HCT116 (cell line): ENCODE data around the gene PLA2G5. TPM values are rescaled to one million over a fixed set of nuclear protein-coding genes. Genes with fewer than 3 reads are reported as not detected.

ENCODE experiments used
- ATAC-seq: fragments of 200-7000 bp; cut with Tn5 transposase; 2 replicates; pipeline ENCODE4 v1.9.1; 2020; ENCODE audit warnings: mild to moderate bottlenecking, moderate library complexity
- BruUV-seq: library from RNA; stranded (reverse); fragments of 400-500 nt; replicated peaks from 2 replicates; lab custom pipeline; 2021; lab: Mats Ljungman, UMichigan
- CTCF ChIA-PET: fragments of 300-600 bp; sonication (Branson Sonifier 250); formaldehyde crosslinking; loops from one replicate; lab custom pipeline; 2021; ENCODE audit warnings: antibody characterized with exemption; lab: Charles Lee
- POLR2A ChIA-PET: fragments of 300-600, 350-600 bp; sonication (Branson Sonifier 250); formaldehyde crosslinking; loops from one replicate; lab custom pipeline; 2021; ENCODE audit warnings: antibody characterized with exemption; lab: Charles Lee
- RAD21 ChIA-PET, 2 experiments: fragments of 300-600 bp; sonication (Branson Sonifier 250); formaldehyde crosslinking; loops; one replicate each; lab custom pipeline; 2023; ENCODE audit warnings: low total read pairs in 2 of 2; ENCODE audit not compliant: uncharacterized antibody in 2 of 2, unreplicated experiment in 2 of 2, low non-redundant PET in 1 of 2; lab: Charles Lee
- DNase-seq: peaks from one replicate; pipeline ENCODE4 v3.0.0-alpha.2; 2010; ENCODE audit warnings: low read depth, low spot score
- H2AFZ ChIP-seq: fragments of 200-600 bp; shearing (Covaris generic), sonication (generic); 2 replicates; pipeline ENCODE4 v1.6.1; 2017; ENCODE audit warnings: low read depth, mixed run types, mixed read lengths, antibody characterized with exemption, low read length; ENCODE audit not compliant: poor library complexity, severe bottlenecking
- H3K27ac ChIP-seq: 2 replicates; pipeline ENCODE4 v1.5.1; 2012; ENCODE audit warnings: low read depth, low read length
- H3K27me3 ChIP-seq: fragments of 200-600 bp; sonication (generic); 2 replicates; pipeline ENCODE4 v1.6.1; 2016; ENCODE audit warnings: mixed run types, low read length, mixed read lengths; ENCODE audit not compliant: insufficient read depth
- H3K36me3 ChIP-seq, 2 experiments: fragments of 200-500 bp in 1 of 2; fragments of 200-600 bp in 1 of 2; sonication (Bioruptor generic) in 1 of 2; sonication (generic) in 1 of 2; 2 replicates each; pipeline versions ENCODE4 v1.5.1 to v1.6.1; 2014 to 2016; ENCODE audit warnings: low read length in 2 of 2, inconsistent platforms in 1 of 2, mixed read lengths in 1 of 2, mixed run types in 1 of 2; ENCODE audit not compliant: insufficient read depth in 2 of 2, control insufficient read depth in 1 of 2
- H3K4me1 ChIP-seq, 2 experiments: fragments of 200-600 bp in 1 of 2; sonication (generic) in 1 of 2; 2 replicates each; pipeline versions ENCODE4 v1.5.1 to v1.6.1; 2012 to 2017; ENCODE audit warnings: low read length in 2 of 2, inconsistent platforms in 1 of 2, mild to moderate bottlenecking in 1 of 2, mixed read lengths in 1 of 2, mixed run types in 1 of 2, moderate library complexity in 1 of 2; ENCODE audit not compliant: insufficient read depth in 2 of 2, control insufficient read depth in 1 of 2
- H3K4me2 ChIP-seq: fragments of 200-600 bp; sonication (generic); 2 replicates; pipeline ENCODE4 v1.6.1; 2017; ENCODE audit warnings: mixed run types, low read length, mixed read lengths
- H3K4me3 ChIP-seq, 2 experiments: fragments of 200-600 bp in 1 of 2; sonication (generic) in 1 of 2; replicated peaks in 1 of 2; 2 replicates each; pipeline ENCODE4 v1.5.1; 2011 to 2016; ENCODE audit warnings: low read length in 2 of 2, control low read depth in 1 of 2, low read depth in 1 of 2, mild to moderate bottlenecking in 1 of 2, mixed read lengths in 1 of 2, mixed run types in 1 of 2
- H3K79me2 ChIP-seq: fragments of 200-600 bp; sonication (generic); 2 replicates; pipeline ENCODE4 v1.6.1; 2017; ENCODE audit warnings: mild to moderate bottlenecking, mixed run types, low read length, moderate library complexity, mixed read lengths; ENCODE audit not compliant: insufficient read depth
- H3K9ac ChIP-seq: fragments of 200-600 bp; sonication (generic); 2 replicates; pipeline ENCODE4 v1.6.1; 2016; ENCODE audit warnings: low read length, mixed read lengths
- H3K9me2 ChIP-seq: fragments of 200-600 bp; sonication (generic), shearing (Covaris generic); 2 replicates; pipeline ENCODE4 v1.6.1; 2017; ENCODE audit warnings: mixed run types, mild to moderate bottlenecking, moderate library complexity; ENCODE audit not compliant: insufficient read depth
- H3K9me3 ChIP-seq, 2 experiments: fragments of 200-500 bp in 1 of 2; fragments of 200-600 bp in 1 of 2; sonication (Bioruptor generic) in 1 of 2; sonication (generic) in 1 of 2; 2 replicates each; pipeline ENCODE4 v1.6.1; 2014 to 2017; ENCODE audit warnings: low read length in 2 of 2, mixed read lengths in 2 of 2, inconsistent platforms in 1 of 2, low read depth in 1 of 2, mild to moderate bottlenecking in 1 of 2, mixed run types in 1 of 2, moderate library complexity in 1 of 2; ENCODE audit not compliant: control insufficient read depth in 1 of 2, insufficient read depth in 1 of 2
- H4K20me1 ChIP-seq: fragments of 200-600 bp; sonication (generic), shearing (Covaris generic); 2 replicates; pipeline ENCODE4 v1.6.1; 2017; ENCODE audit warnings: mixed run types, mild to moderate bottlenecking, moderate library complexity; ENCODE audit not compliant: insufficient read depth
- CBX3 ChIP-seq: IDR thresholded peaks from 2 replicates; pipeline ENCODE4 v1.6.1; 2012; ENCODE audit warnings: low read depth
- CEBPB ChIP-seq: IDR thresholded peaks from 2 replicates; pipeline ENCODE4 v1.6.1; 2012; ENCODE audit warnings: low read depth
- EGR1 ChIP-seq: IDR thresholded peaks from 2 replicates; pipeline ENCODE4 v1.6.1; 2012; ENCODE audit warnings: low read depth
- ELF1 ChIP-seq: IDR thresholded peaks from 2 replicates; pipeline ENCODE4 v1.6.1; 2012; ENCODE audit warnings: low read depth, borderline replicate concordance
- EZH2 ChIP-seq: fragments of 200-600 bp; sonication (generic); IDR thresholded peaks from 2 replicates; pipeline ENCODE4 v1.6.1; 2017; ENCODE audit warnings: antibody characterized with exemption, mixed run types
- EZH2phosphoT487 ChIP-seq: fragments of 200-600 bp; IDR thresholded peaks from 2 replicates; pipeline ENCODE4 v1.6.1; 2018; ENCODE audit warnings: antibody characterized with exemption, borderline replicate concordance
- FOSL1 ChIP-seq: IDR thresholded peaks from 2 replicates; pipeline ENCODE4 v1.6.1; 2012; ENCODE audit warnings: low read depth
- JUND ChIP-seq: IDR thresholded peaks from 2 replicates; pipeline ENCODE4 v1.6.1; 2012
- MAX ChIP-seq: IDR thresholded peaks from 2 replicates; pipeline ENCODE4 v1.6.1; 2012
- POLR2A ChIP-seq: IDR thresholded peaks from 2 replicates; pipeline ENCODE4 v1.7.0; 2011; ENCODE audit warnings: borderline replicate concordance; ENCODE audit not compliant: insufficient read depth, insufficient read length; ENCODE audit errors: extremely low read depth
- POLR2AphosphoS5 ChIP-seq: IDR thresholded peaks from 2 replicates; pipeline ENCODE4 v1.6.1; 2011; ENCODE audit warnings: mild to moderate bottlenecking, low read depth, low read length, moderate library complexity
- REST ChIP-seq: IDR thresholded peaks from 2 replicates; pipeline ENCODE4 v1.6.1; 2012; ENCODE audit warnings: low read depth
- SIN3A ChIP-seq: IDR thresholded peaks from 2 replicates; pipeline ENCODE4 v1.6.1; 2012; ENCODE audit warnings: low read depth
- SRF ChIP-seq: IDR thresholded peaks from 2 replicates; pipeline ENCODE4 v1.6.1; 2012; ENCODE audit warnings: low read depth
- ZBTB33 ChIP-seq: IDR thresholded peaks from 2 replicates; pipeline ENCODE4 v1.6.1; 2011; ENCODE audit warnings: mild to moderate bottlenecking, low read length, moderate library complexity; ENCODE audit not compliant: insufficient replicate concordance; ENCODE audit errors: extremely low read depth
- ZFX ChIP-seq: fragments of 450-650 bp; IDR thresholded peaks from 2 replicates; pipeline ENCODE4 v1.6.1; 2017
- ZNF274 ChIP-seq: fragments of 200-500 bp; sonication (Bioruptor generic); IDR thresholded peaks from 2 replicates; pipeline ENCODE4 v1.6.1; 2014; ENCODE audit warnings: mild to moderate bottlenecking, low read depth, low read length, inconsistent platforms
- intact Hi-C: fragments of 100-400 bp; cut with micrococcal nuclease; formaldehyde crosslinking; loops from 2 replicates; pipeline ENCODE4 v1.10.0; 2022
- total RNA-seq: library from RNA; stranded (reverse); gene quantifications from one replicate; pipeline ENCODE4 v1.2.1, GENCODE V29; 2021; ENCODE audit not compliant: unreplicated experiment

The PLA2G5 gene
- total RNA-seq, 1 experiment from 2014 or later: not detected

- ChIA-PET RAD21 (interaction anchor here in 1 of 2 experiments (0.6 kb wide), 1 partner anchor 60 kb away, joined by 3 read pairs; no protein-coding TSS in a partner anchor), CTCF (no interaction called here), POLR2A (no interaction called here)
- ATAC-seq: no peak
- no TSS peak for BruUV-seq
- H3K27ac ChIP-seq: no peak overlapping the region
- H4K20me1 ChIP-seq: no peaks in the 10 kb centered on the region
- no peak overlapping the region for H3K9ac ChIP-seq
- H3K36me3 ChIP-seq: no peaks in the 10 kb centered on the region
- DNase-seq: no peak
- intact Hi-C loops: no loop called here
- TF ChIP-seq REST (no peak), CEBPB (no peak), JUND (no peak), MAX (no peak), SRF (no peak)
- no peak overlapping the region for H2AFZ ChIP-seq
- peaks cover 3 to 5% of the 10 kb centered on the region in 2 experiments; a peak in 2 of 4 replicates for H3K9me3 ChIP-seq
- H3K4me2 ChIP-seq: no peak overlapping the region
- H3K79me2 ChIP-seq: no peaks in the 10 kb centered on the region
- H3K27me3 ChIP-seq: no peaks in the 10 kb centered on the region
- H3K9me2 ChIP-seq: no peaks in the 10 kb centered on the region
- no peaks in the 10 kb centered on the region for H3K4me1 ChIP-seq
- H3K4me3 ChIP-seq: no peak overlapping the region
These were observed 22.9 kb upstream of the PLA2G5 start for GRCh38 chr1:20047096-20047495.

- H3K36me3 ChIP-seq: no peaks in the 10 kb centered on the region
- no peak overlapping the region for H2AFZ ChIP-seq
- no peak for DNase-seq
- H3K79me2 ChIP-seq: no peaks in the 10 kb centered on the region
- intact Hi-C loops: no loop called here
- ATAC-seq: no peak
- H3K9ac ChIP-seq: no peak overlapping the region
- H3K4me2 ChIP-seq: no peak overlapping the region
- ChIA-PET RAD21 (no interaction called here), CTCF (no interaction called here), POLR2A (interaction anchor here (0.6 kb wide), 1 partner anchor 331 kb away, joined by 3 read pairs; no protein-coding TSS in a partner anchor)
- H4K20me1 ChIP-seq: no peaks in the 10 kb centered on the region
- no peaks in the 10 kb centered on the region for H3K9me2 ChIP-seq
- no peak overlapping the region for H3K4me3 ChIP-seq
- H3K27ac ChIP-seq: no peak overlapping the region
- no peaks in the 10 kb centered on the region for H3K27me3 ChIP-seq
- no peaks in the 10 kb centered on the region for H3K4me1 ChIP-seq
- no TSS peak for BruUV-seq
- peaks cover 3 to 5% of the 10 kb centered on the region in 2 experiments; a peak in 2 of 4 replicates for H3K9me3 ChIP-seq
- no peak for TF ChIP-seq ELF1
- no peak for TF ChIP-seq CBX3
- no peak for TF ChIP-seq EZH2phosphoT487
- no peak for TF ChIP-seq POLR2AphosphoS5
- TF ChIP-seq ZBTB33: no peak
- no peak for TF ChIP-seq SIN3A
- TF ChIP-seq SRF: no peak
- TF ChIP-seq ZNF274: no peak
- TF ChIP-seq ZFX: no peak
- no peak for TF ChIP-seq FOSL1
- TF ChIP-seq MAX: no peak
- TF ChIP-seq EGR1: no peak
- TF ChIP-seq POLR2A: no peak
- no peak for TF ChIP-seq EZH2
These were observed 21.4 kb upstream of the PLA2G5 start for GRCh38 chr1:20048563-20048962.
